Measurements from ENCODE around the gene UNC13B. TPM values are rescaled to one million over a fixed set of nuclear protein-coding genes. Genes with fewer than 3 reads are reported as not detected.
"Not testable (repeated sequence)": the region's sequence is repeated elsewhere in the genome, so short reads cannot be mapped to it uniquely, and the experiment has no call there.

The UNC13B gene
- total RNA-seq, 5 donors from 2014 or later (not counting 1 experiment from before 2014, with no cell fraction given) = 0.45 to 1.2 (median 0.72) TPM

- H3K36me3 ChIP-seq (ENCODE audit: control insufficient read depth in 2 of 2, extremely low read depth in 1 of 2, insufficient read depth in 1 of 2, low read length in 1 of 2); POLR2A ChIA-PET; H3K9me3 Mint-ChIP-seq; H3K4me3 ChIP-seq (ENCODE audit: control insufficient read depth in 1 of 2, extremely low read depth in 1 of 2, low read length in 1 of 2); H3K4me3 Mint-ChIP-seq; ATAC-seq (replicated peaks in 1 of 4); H3K27me3 Mint-ChIP-seq; H3K9me3 ChIP-seq; H3K27ac ChIP-seq (ENCODE audit: low read length); H3K27ac Mint-ChIP-seq; H3K36me3 Mint-ChIP-seq; DNase-seq: not testable (repeated sequence)
- CTCF ChIA-PET = interaction anchor here in 1 of 2 donors (1.2 kb wide), 1 partner anchor 41 kb away, joined by 3 read pairs; no protein-coding TSS in a partner anchor
- H3K4me1 Mint-ChIP-seq = peaks cover 11 to 31% (median 26%) of the 10 kb centered on the region in 3 donors
- Histone ChIP-seq H3K27me3 (replicated peaks in 1 of 2; ENCODE audit: control insufficient read depth in 2 of 2, extremely low read depth in 1 of 2, insufficient read depth in 2 of 2, low read length in 1 of 2) (peaks cover 0 to 12% of the 10 kb centered on the region in 2 experiments), H3K4me1 (ENCODE audit: control insufficient read depth in 1 of 2, extremely low read depth in 1 of 2, insufficient read depth in 2 of 2, low read length in 2 of 2) (peaks cover 0 to 15% of the 10 kb centered on the region in 2 experiments)
- 77% methylated on average over 3 of the region's 6 CpGs for WGBS (ENCODE audit: insufficient coverage)
These were observed 4.0 kb upstream of the UNC13B start for GRCh38 chr9:35157836-35158235.

GRCh38 chr9:35158501-35159280, 3.1 kb upstream of the UNC13B start:
- peaks cover 0 to 12% of the 10 kb centered on the region in 2 experiments for H3K27me3 ChIP-seq (replicated peaks in 1 of 2; ENCODE audit: control insufficient read depth in 2 of 2, extremely low read depth in 1 of 2, insufficient read depth in 2 of 2, low read length in 1 of 2)
- H3K4me3 Mint-ChIP-seq = no peak overlapping the region
- no peaks in the 10 kb centered on the region for H3K36me3 ChIP-seq (ENCODE audit: control insufficient read depth in 2 of 2, extremely low read depth in 1 of 2, insufficient read depth in 1 of 2, low read length in 1 of 2)
- H3K27me3 Mint-ChIP-seq = peaks cover 3 to 5% of the 10 kb centered on the region in 2 donors
- peaks cover 0 to 15% of the 10 kb centered on the region in 2 experiments for H3K4me1 ChIP-seq (ENCODE audit: control insufficient read depth in 1 of 2, extremely low read depth in 1 of 2, insufficient read depth in 2 of 2, low read length in 2 of 2)
- no peaks in the 10 kb centered on the region for H3K9me3 Mint-ChIP-seq
- H3K4me3 ChIP-seq (ENCODE audit: control insufficient read depth in 1 of 2, extremely low read depth in 1 of 2, low read length in 1 of 2) = no peak overlapping the region
- peaks cover 13 to 33% (median 28%) of the 10 kb centered on the region in 3 donors for H3K4me1 Mint-ChIP-seq
- 80% methylated on average over 1 of the region's 10 CpGs for WGBS (ENCODE audit: insufficient coverage)
- H3K9me3 ChIP-seq = no peaks in the 10 kb centered on the region
- H3K27ac Mint-ChIP-seq = no peak overlapping the region
- no peak overlapping the region for H3K27ac ChIP-seq (ENCODE audit: low read length)
- H3K36me3 Mint-ChIP-seq = no peaks in the 10 kb centered on the region
- POLR2A ChIA-PET = no interaction called here
- DNase-seq (no peak), ATAC-seq (replicated peaks in 1 of 4) (no peak)
- CTCF ChIA-PET = interaction anchor here in 1 of 2 donors (0.7 to 1.2 kb wide), 2 partner anchors 42 to 240 kb away, joined by 3 to 6 read pairs; no protein-coding TSS in a partner anchor

- H3K4me3 Mint-ChIP-seq = peak overlapping the region; percentile 87 to 93 (median 92)
- no peaks in the 10 kb centered on the region for H3K36me3 ChIP-seq (ENCODE audit: control insufficient read depth in 2 of 2, extremely low read depth in 1 of 2, insufficient read depth in 1 of 2, low read length in 1 of 2)
- DNase-seq (peak in 4 of 35 experiments; percentile 1 to 29 (median 6)), ATAC-seq (replicated peaks in 1 of 4) (peak; percentile 5 to 29 (median 18))
- no peaks in the 10 kb centered on the region for H3K36me3 Mint-ChIP-seq
- H3K27me3 ChIP-seq (replicated peaks in 1 of 2; ENCODE audit: control insufficient read depth in 2 of 2, extremely low read depth in 1 of 2, insufficient read depth in 2 of 2, low read length in 1 of 2) = peaks cover 0 to 7% of the 10 kb centered on the region in 2 experiments
- peaks cover 0 to 15% of the 10 kb centered on the region in 2 experiments for H3K4me1 ChIP-seq (ENCODE audit: control insufficient read depth in 1 of 2, extremely low read depth in 1 of 2, insufficient read depth in 2 of 2, low read length in 2 of 2)
- no peak overlapping the region for H3K27ac ChIP-seq (ENCODE audit: low read length)
- peak overlapping the region; percentile 84 to 91 for H3K4me3 ChIP-seq (ENCODE audit: control insufficient read depth in 1 of 2, extremely low read depth in 1 of 2, low read length in 1 of 2)
- ChIA-PET CTCF (interaction anchor here in 1 of 2 donors (1.4 kb wide), 1 partner anchor 61 kb away, joined by 4 read pairs; no protein-coding TSS in a partner anchor), POLR2A (no interaction called here)
- WGBS (ENCODE audit: insufficient coverage) = 87% methylated on average over 3 of the region's 11 CpGs
- H3K9me3 Mint-ChIP-seq = no peaks in the 10 kb centered on the region
- peaks cover 0 to 3% of the 10 kb centered on the region in 2 donors for H3K27me3 Mint-ChIP-seq
- peak overlapping the region in 1 of 2 donors; percentile 73 for H3K27ac Mint-ChIP-seq
- peaks cover 13 to 33% (median 28%) of the 10 kb centered on the region in 3 donors for H3K4me1 Mint-ChIP-seq
- H3K9me3 ChIP-seq = no peaks in the 10 kb centered on the region
These were observed 951 bp downstream of the UNC13B start for GRCh38 chr9:35162605-35163315.

GRCh38 chr9:35163413-35163812, 1.6 kb downstream of the UNC13B start:
- H3K4me1 ChIP-seq (ENCODE audit: control insufficient read depth in 1 of 2, extremely low read depth in 1 of 2, insufficient read depth in 2 of 2, low read length in 2 of 2) = peaks cover 0 to 15% of the 10 kb centered on the region in 2 experiments
- H3K4me3 ChIP-seq (ENCODE audit: control insufficient read depth in 1 of 2, extremely low read depth in 1 of 2, low read length in 1 of 2) = no peak overlapping the region
- Mint-ChIP-seq H3K4me3 (peak overlapping the region in 2 of 3 donors; percentile 87 to 93), H3K27ac (no peak overlapping the region), H3K27me3 (peaks cover 2 to 3% of the 10 kb centered on the region in 2 donors), H3K36me3 (no peaks in the 10 kb centered on the region), H3K4me1 (peaks cover 13 to 29% (median 28%) of the 10 kb centered on the region in 3 donors), H3K9me3 (no peaks in the 10 kb centered on the region)
- ATAC-seq (replicated peaks in 1 of 4) (no peak), DNase-seq (no peak)
- POLR2A ChIA-PET = no interaction called here
- no peak overlapping the region for H3K27ac ChIP-seq (ENCODE audit: low read length)
- H3K9me3 ChIP-seq = no peaks in the 10 kb centered on the region
- no CpG with 5 or more reads among the region's 3 CpGs for WGBS (ENCODE audit: insufficient coverage)
- CTCF ChIA-PET = no interaction called here
- H3K27me3 ChIP-seq (replicated peaks in 1 of 2; ENCODE audit: control insufficient read depth in 2 of 2, extremely low read depth in 1 of 2, insufficient read depth in 2 of 2, low read length in 1 of 2) = peaks cover 0 to 7% of the 10 kb centered on the region in 2 experiments
- H3K36me3 ChIP-seq (ENCODE audit: control insufficient read depth in 2 of 2, extremely low read depth in 1 of 2, insufficient read depth in 1 of 2, low read length in 1 of 2) = no peaks in the 10 kb centered on the region

- Histone ChIP-seq H3K27me3 (replicated peaks in 1 of 2; ENCODE audit: control insufficient read depth in 2 of 2, extremely low read depth in 1 of 2, insufficient read depth in 2 of 2, low read length in 1 of 2) (peaks cover 0 to 7% of the 10 kb centered on the region in 2 experiments), H3K9me3 (no peaks in the 10 kb centered on the region), H3K4me3 (ENCODE audit: control insufficient read depth in 1 of 2, extremely low read depth in 1 of 2, low read length in 1 of 2) (no peak overlapping the region), H3K27ac (ENCODE audit: low read length) (no peak overlapping the region), H3K4me1 (ENCODE audit: control insufficient read depth in 1 of 2, extremely low read depth in 1 of 2, insufficient read depth in 2 of 2, low read length in 2 of 2) (peaks cover 0 to 9% of the 10 kb centered on the region in 2 experiments), H3K36me3 (ENCODE audit: control insufficient read depth in 2 of 2, extremely low read depth in 1 of 2, insufficient read depth in 1 of 2, low read length in 1 of 2) (no peaks in the 10 kb centered on the region)
- Mint-ChIP-seq H3K27ac (no peak overlapping the region), H3K9me3 (no peaks in the 10 kb centered on the region), H3K4me3 (no peak overlapping the region), H3K36me3 (no peaks in the 10 kb centered on the region), H3K27me3 (peaks cover 2 to 3% of the 10 kb centered on the region in 2 donors), H3K4me1 (peaks cover 13 to 21% (median 19%) of the 10 kb centered on the region in 3 donors)
- CTCF ChIA-PET = no interaction called here
- ATAC-seq (replicated peaks in 1 of 4) (no peak), DNase-seq (no peak)
- POLR2A ChIA-PET = interaction anchor here in 1 of 2 donors (0.7 kb wide), 1 partner anchor 1487 kb away, joined by 9 read pairs; no protein-coding TSS in a partner anchor
- 72% methylated on average over 2 of the region's 3 CpGs for WGBS (ENCODE audit: insufficient coverage)
These were observed 2.9 kb downstream of the UNC13B start for GRCh38 chr9:35164711-35165110.

- H3K27me3 ChIP-seq (replicated peaks in 1 of 2; ENCODE audit: control insufficient read depth in 2 of 2, extremely low read depth in 1 of 2, insufficient read depth in 2 of 2, low read length in 1 of 2); H3K4me3 ChIP-seq (ENCODE audit: control insufficient read depth in 1 of 2, extremely low read depth in 1 of 2, low read length in 1 of 2); H3K36me3 ChIP-seq (ENCODE audit: control insufficient read depth in 2 of 2, extremely low read depth in 1 of 2, insufficient read depth in 1 of 2, low read length in 1 of 2); H3K4me1 ChIP-seq (ENCODE audit: control insufficient read depth in 1 of 2, extremely low read depth in 1 of 2, insufficient read depth in 2 of 2, low read length in 2 of 2); H3K27me3 Mint-ChIP-seq; ATAC-seq (replicated peaks in 1 of 4); POLR2A ChIA-PET; H3K9me3 Mint-ChIP-seq; CTCF ChIA-PET; H3K9me3 ChIP-seq; H3K27ac Mint-ChIP-seq; DNase-seq; H3K4me1 Mint-ChIP-seq; H3K36me3 Mint-ChIP-seq; H3K27ac ChIP-seq (ENCODE audit: low read length); H3K4me3 Mint-ChIP-seq: not testable (repeated sequence)
- no CpG with 5 or more reads among the region's 1 CpG for WGBS (ENCODE audit: insufficient coverage)
These were observed 5.6 kb downstream of the UNC13B start for GRCh38 chr9:35167429-35167828.
